HFFc6 (cell line): ENCODE results near the gene MVB12B. TPM values are rescaled to one million over a fixed set of nuclear protein-coding genes. Genes with fewer than 3 reads are reported as not detected.

Experiments
- DNase-seq: peaks from one replicate; pipeline ENCODE4 v3.0.0-alpha.2; 2018
- H3K27ac Mint-ChIP-seq: 2 replicates; pipeline ENCODE4 v1.8.0; 2020; ENCODE audit warnings: mild to moderate bottlenecking, mixed read lengths
- H3K27me3 Mint-ChIP-seq: 2 replicates; pipeline ENCODE4 v1.8.0; 2021; ENCODE audit warnings: mild to moderate bottlenecking, moderate library complexity, mixed read lengths; ENCODE audit not compliant: insufficient read depth
- H3K36me3 Mint-ChIP-seq: 2 replicates; pipeline ENCODE4 v1.8.0; 2021; ENCODE audit warnings: low read depth, mixed read lengths
- H3K4me1 Mint-ChIP-seq: 2 replicates; pipeline ENCODE4 v1.8.0; 2020; ENCODE audit warnings: low read depth, mixed read lengths
- H3K4me3 Mint-ChIP-seq: 2 replicates; pipeline ENCODE4 v1.8.0; 2020; ENCODE audit warnings: mild to moderate bottlenecking, moderate library complexity, mixed read lengths
- H3K9me3 Mint-ChIP-seq: 2 replicates; pipeline ENCODE4 v1.8.0; 2020; ENCODE audit warnings: mild to moderate bottlenecking, mixed read lengths
- CTCF ChIP-seq: fragments of 200-600 bp; sonication (generic); IDR thresholded peaks from 2 replicates; pipeline ENCODE4 v1.5.0; 2021; ENCODE audit warnings: antibody characterized with exemption, mild to moderate bottlenecking
- total RNA-seq, 6 experiments: library from RNA; stranded (reverse); fragmentation: NEBNext Ultra II Directional; extraction: Animal tissue kit (Norgen Biotek cat#: 25700); gene quantifications; 2 replicates in 1 of 6; 3 replicates in 5 of 6; pipeline ENCODE4 v1.2.3, GENCODE V29; 2021

The MVB12B gene
- total RNA-seq, 6 experiments from 2014 or later = 4.4 to 8.3 (median 6.7) TPM

- Mint-ChIP-seq H3K27ac (no peak overlapping the region), H3K4me1 (peaks cover 10% of the 10 kb centered on the region; the same call in 1 of the 2 replicates), H3K27me3 (no peaks in the 10 kb centered on the region; the same call in 1 of the 2 replicates), H3K9me3 (peaks cover 41% of the 10 kb centered on the region), H3K4me3 (no peak overlapping the region), H3K36me3 (peaks cover 43% of the 10 kb centered on the region)
- no peak for TF ChIP-seq CTCF
- DNase-seq = no peak
Measured at GRCh38 chr9:126360073-126360472, 33.4 kb downstream of the MVB12B start.

GRCh38 chr9:126361810-126362238 is 35.2 kb downstream of the MVB12B start:
- TF ChIP-seq CTCF = no peak
- Mint-ChIP-seq H3K9me3 (peaks cover 41% of the 10 kb centered on the region), H3K4me1 (peaks cover 10% of the 10 kb centered on the region; the same call in 1 of the 2 replicates), H3K27ac (no peak overlapping the region), H3K36me3 (peaks cover 43% of the 10 kb centered on the region), H3K4me3 (no peak overlapping the region), H3K27me3 (peaks cover 4% of the 10 kb centered on the region)
- no peak for DNase-seq

- H3K27me3 Mint-ChIP-seq = peaks cover 4% of the 10 kb centered on the region
- H3K9me3 Mint-ChIP-seq = peaks cover 41% of the 10 kb centered on the region
- peaks cover 43% of the 10 kb centered on the region for H3K36me3 Mint-ChIP-seq
- TF ChIP-seq CTCF = no peak
- no peak overlapping the region for H3K4me3 Mint-ChIP-seq
- peaks cover 10% of the 10 kb centered on the region; the same call in 1 of the 2 replicates for H3K4me1 Mint-ChIP-seq
- no peak overlapping the region for H3K27ac Mint-ChIP-seq
- DNase-seq = no peak
Measured at GRCh38 chr9:126363250-126363649, 36.6 kb downstream of the MVB12B start.

- peaks cover 41% of the 10 kb centered on the region for H3K9me3 Mint-ChIP-seq
- H3K4me1 Mint-ChIP-seq = peaks cover 10% of the 10 kb centered on the region; the same call in 1 of the 2 replicates
- no peak overlapping the region for H3K4me3 Mint-ChIP-seq
- peaks cover 43% of the 10 kb centered on the region for H3K36me3 Mint-ChIP-seq
- no peak overlapping the region for H3K27ac Mint-ChIP-seq
- no peak for TF ChIP-seq CTCF
- H3K27me3 Mint-ChIP-seq = peaks cover 4% of the 10 kb centered on the region
- no peak for DNase-seq
Measured at GRCh38 chr9:126363847-126364671, 37.4 kb downstream of the MVB12B start.

DNA sequence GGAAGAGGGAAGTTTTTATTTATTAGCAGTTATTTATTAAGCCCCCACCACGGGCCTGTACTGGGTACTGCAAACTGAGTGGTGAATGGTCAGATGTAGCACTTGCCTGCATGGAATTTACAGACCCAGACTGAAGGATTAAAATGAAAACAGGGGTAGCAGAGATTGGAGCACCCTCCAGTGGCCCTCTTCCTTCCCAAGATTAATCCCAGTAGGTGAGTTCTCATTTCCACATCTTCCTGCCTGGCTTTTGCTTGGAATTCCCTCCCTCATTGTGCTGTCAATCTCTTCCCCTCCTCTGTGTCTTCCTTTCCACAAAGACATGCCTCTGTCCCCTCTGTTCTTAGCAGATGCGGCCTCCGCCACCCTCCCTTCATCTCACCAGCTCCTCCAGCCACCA is 39.2 kb downstream of the MVB12B start:
- H3K9me3 Mint-ChIP-seq = peaks cover 27% of the 10 kb centered on the region
- H3K27ac Mint-ChIP-seq = no peak overlapping the region
- peaks cover 31% of the 10 kb centered on the region for H3K36me3 Mint-ChIP-seq
- H3K4me3 Mint-ChIP-seq = no peak overlapping the region
- no peak for TF ChIP-seq CTCF
- peaks cover 10% of the 10 kb centered on the region; the same call in 1 of the 2 replicates for H3K4me1 Mint-ChIP-seq
- H3K27me3 Mint-ChIP-seq = peaks cover 4% of the 10 kb centered on the region
- no peak for DNase-seq
